DOHH2 (cell line): ENCODE data around the gene FAAP100.

ENCODE experiments used
- H3F3A ChIP-seq: fragments of 200-600 bp; sonication (generic), shearing (Covaris generic); 2 replicates; pipeline ENCODE4 v1.6.0; 2016; ENCODE audit warnings: antibody characterized with exemption, mild to moderate bottlenecking; ENCODE audit not compliant: control insufficient read depth, insufficient read depth
- H3K27ac ChIP-seq: fragments of 200-600 bp; sonication (generic); 2 replicates; pipeline ENCODE4 v1.5.1; 2014; ENCODE audit warnings: low read depth, mild to moderate bottlenecking, low read length, moderate library complexity
- H3K27me3 ChIP-seq: fragments of 200-600 bp; sonication (generic); 2 replicates; pipeline ENCODE4 v1.6.1; 2014; ENCODE audit warnings: mild to moderate bottlenecking, low read length, mixed read lengths; ENCODE audit not compliant: control insufficient read depth
- H3K36me3 ChIP-seq: fragments of 200-600 bp; sonication (generic); 2 replicates; pipeline ENCODE4 v1.6.1; 2014; ENCODE audit warnings: mild to moderate bottlenecking, low read length, moderate library complexity, mixed read lengths; ENCODE audit not compliant: control insufficient read depth
- H3K4me1 ChIP-seq: fragments of 200-600 bp; sonication (generic); 2 replicates; pipeline ENCODE4 v1.6.1; 2014; ENCODE audit warnings: mild to moderate bottlenecking, low read length, mixed read lengths; ENCODE audit not compliant: control insufficient read depth
- H3K4me2 ChIP-seq: fragments of 200-600 bp; sonication (generic); 2 replicates; pipeline ENCODE4 v1.6.0; 2014; ENCODE audit warnings: mild to moderate bottlenecking, low read length, moderate library complexity
- H3K4me3 ChIP-seq: fragments of 200-600 bp; sonication (generic); 2 replicates; pipeline ENCODE4 v1.5.1; 2014; ENCODE audit warnings: mild to moderate bottlenecking, low read length, mixed read lengths
- H3K79me2 ChIP-seq: fragments of 200-600 bp; sonication (generic); 2 replicates; pipeline ENCODE4 v1.6.1; 2014; ENCODE audit warnings: mild to moderate bottlenecking, low read length, mixed read lengths; ENCODE audit not compliant: control insufficient read depth
- H3K9me2 ChIP-seq: fragments of 200-600 bp; sonication (generic); replicated peaks from 2 replicates; pipeline ENCODE4 v1.6.1; 2014; ENCODE audit warnings: mild to moderate bottlenecking, low read length, mixed read lengths; ENCODE audit not compliant: control insufficient read depth
- H3K9me3 ChIP-seq: fragments of 200-600 bp; sonication (generic); 2 replicates; pipeline ENCODE4 v1.6.1; 2014; ENCODE audit warnings: antibody characterized with exemption, low read length, mixed read lengths; ENCODE audit not compliant: control insufficient read depth, insufficient read depth
- H4K20me1 ChIP-seq: fragments of 200-600 bp; sonication (generic); 2 replicates; pipeline ENCODE4 v1.6.0; 2014; ENCODE audit warnings: low read depth, mild to moderate bottlenecking, antibody characterized with exemption, low read length, moderate library complexity; ENCODE audit not compliant: control insufficient read depth, insufficient read depth
- EZH2phosphoT487 ChIP-seq: fragments of 200-600 bp; sonication (generic); IDR thresholded peaks from 2 replicates; pipeline ENCODE4 v1.6.1; 2017; ENCODE audit warnings: borderline replicate concordance, mild to moderate bottlenecking, antibody characterized with exemption, low read length, moderate library complexity, mixed read lengths
- TF ChIP-seq, protein P1 (sequence below): fragments of 200-600 bp; sonication (generic); IDR thresholded peaks from one replicate; pipeline ENCODE4 v1.5.1; 2014; ENCODE audit warnings: antibody characterized with exemption, mild to moderate bottlenecking, low read depth, low read length; ENCODE audit not compliant: poor library complexity, severe bottlenecking

FAAP100 gene

DNA sequence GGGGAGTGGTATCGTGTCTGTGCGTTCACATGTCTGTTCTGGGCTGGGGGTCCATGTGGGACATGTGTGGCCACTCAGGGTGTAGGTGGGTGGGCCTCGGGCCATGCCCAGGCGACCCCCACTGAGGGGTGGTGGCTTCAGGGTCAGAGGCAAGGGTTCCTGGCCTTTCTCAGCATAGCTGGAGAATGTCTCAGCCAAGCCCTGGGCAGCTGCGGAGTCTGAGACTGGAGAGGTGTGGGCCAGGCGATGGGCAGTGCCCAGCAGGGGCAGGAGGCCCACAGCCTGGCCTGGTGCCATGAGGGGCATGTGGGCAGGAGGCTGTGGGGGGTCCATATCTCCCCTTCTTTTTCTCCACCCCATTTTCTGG is 22.7 kb downstream of the FAAP100 start:
- Histone ChIP-seq H3K4me1 (peaks cover 8% of the 10 kb centered on the region), H3F3A (no peaks in the 10 kb centered on the region), H3K36me3 (no peaks in the 10 kb centered on the region), H3K9me2 (no peaks in the 10 kb centered on the region), H3K27me3 (peaks cover 2% of the 10 kb centered on the region; the same call in 1 of the 2 replicates), H3K27ac (no peak overlapping the region), H3K4me3 (no peak overlapping the region), H3K4me2 (no peak overlapping the region), H3K9me3 (peaks cover 21% of the 10 kb centered on the region; the same call in 1 of the 2 replicates), H3K79me2 (no peaks in the 10 kb centered on the region), H4K20me1 (no peaks in the 10 kb centered on the region)
- TF ChIP-seq, protein P1, sequence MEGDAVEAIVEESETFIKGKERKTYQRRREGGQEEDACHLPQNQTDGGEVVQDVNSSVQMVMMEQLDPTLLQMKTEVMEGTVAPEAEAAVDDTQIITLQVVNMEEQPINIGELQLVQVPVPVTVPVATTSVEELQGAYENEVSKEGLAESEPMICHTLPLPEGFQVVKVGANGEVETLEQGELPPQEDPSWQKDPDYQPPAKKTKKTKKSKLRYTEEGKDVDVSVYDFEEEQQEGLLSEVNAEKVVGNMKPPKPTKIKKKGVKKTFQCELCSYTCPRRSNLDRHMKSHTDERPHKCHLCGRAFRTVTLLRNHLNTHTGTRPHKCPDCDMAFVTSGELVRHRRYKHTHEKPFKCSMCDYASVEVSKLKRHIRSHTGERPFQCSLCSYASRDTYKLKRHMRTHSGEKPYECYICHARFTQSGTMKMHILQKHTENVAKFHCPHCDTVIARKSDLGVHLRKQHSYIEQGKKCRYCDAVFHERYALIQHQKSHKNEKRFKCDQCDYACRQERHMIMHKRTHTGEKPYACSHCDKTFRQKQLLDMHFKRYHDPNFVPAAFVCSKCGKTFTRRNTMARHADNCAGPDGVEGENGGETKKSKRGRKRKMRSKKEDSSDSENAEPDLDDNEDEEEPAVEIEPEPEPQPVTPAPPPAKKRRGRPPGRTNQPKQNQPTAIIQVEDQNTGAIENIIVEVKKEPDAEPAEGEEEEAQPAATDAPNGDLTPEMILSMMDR: no peak
- TF ChIP-seq EZH2phosphoT487: no peak

DNA sequence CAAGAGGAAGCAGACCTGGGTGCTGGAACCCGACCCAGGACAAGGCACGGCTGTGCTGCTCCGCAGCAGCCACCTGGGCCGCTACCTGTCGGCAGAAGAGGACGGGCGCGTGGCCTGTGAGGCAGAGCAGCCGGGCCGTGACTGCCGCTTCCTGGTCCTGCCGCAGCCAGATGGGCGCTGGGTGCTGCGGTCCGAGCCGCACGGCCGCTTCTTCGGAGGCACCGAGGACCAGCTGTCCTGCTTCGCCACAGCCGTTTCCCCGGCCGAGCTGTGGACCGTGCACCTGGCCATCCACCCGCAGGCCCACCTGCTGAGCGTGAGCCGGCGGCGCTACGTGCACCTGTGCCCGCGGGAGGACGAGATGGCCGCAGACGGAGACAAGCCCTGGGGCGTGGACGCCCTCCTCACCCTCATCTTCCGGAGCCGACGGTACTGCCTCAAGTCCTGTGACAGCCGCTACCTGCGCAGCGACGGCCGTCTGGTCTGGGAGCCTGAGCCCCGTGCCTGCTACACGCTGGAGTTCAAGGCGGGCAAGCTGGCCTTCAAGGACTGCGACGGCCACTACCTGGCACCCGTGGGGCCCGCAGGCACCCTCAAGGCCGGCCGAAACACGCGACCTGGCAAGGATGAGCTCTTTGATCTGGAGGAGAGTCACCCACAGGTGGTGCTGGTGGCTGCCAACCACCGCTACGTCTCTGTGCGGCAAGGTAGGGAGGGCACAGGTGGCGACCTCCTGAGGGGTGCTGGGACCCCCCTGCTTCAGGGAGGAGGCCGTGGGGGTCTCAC is 23.3 kb downstream of the FAAP100 start:
- no peak overlapping the region for H3K27ac ChIP-seq
- no peaks in the 10 kb centered on the region for H4K20me1 ChIP-seq
- no peaks in the 10 kb centered on the region for H3K36me3 ChIP-seq
- no peak overlapping the region for H3K4me3 ChIP-seq
- H3K79me2 ChIP-seq: no peaks in the 10 kb centered on the region
- H3K9me3 ChIP-seq: peaks cover 21% of the 10 kb centered on the region; the same call in 1 of the 2 replicates
- H3K27me3 ChIP-seq: peaks cover 5% of the 10 kb centered on the region; the same call in 1 of the 2 replicates
- H3K9me2 ChIP-seq: no peaks in the 10 kb centered on the region
- peaks cover 6% of the 10 kb centered on the region for H3K4me1 ChIP-seq
- no peaks in the 10 kb centered on the region for H3F3A ChIP-seq
- TF ChIP-seq EZH2phosphoT487: no peak
- TF ChIP-seq, protein P1: no peak
- no peak overlapping the region for H3K4me2 ChIP-seq

DNA sequence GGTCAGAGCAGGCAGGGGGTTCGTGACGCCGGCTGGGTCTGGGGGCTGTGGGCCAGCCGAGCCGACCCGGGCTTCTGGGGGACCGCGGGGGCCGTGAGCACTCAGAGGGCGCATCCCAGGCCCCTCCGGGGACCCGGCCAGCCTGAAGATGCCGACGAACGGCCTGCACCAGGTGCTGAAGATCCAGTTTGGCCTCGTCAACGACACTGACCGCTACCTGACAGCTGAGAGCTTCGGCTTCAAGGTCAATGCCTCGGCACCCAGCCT is 23.8 kb downstream of the FAAP100 start:
- Histone ChIP-seq H3K9me3 (peaks cover 21% of the 10 kb centered on the region; the same call in 1 of the 2 replicates), H4K20me1 (no peaks in the 10 kb centered on the region), H3F3A (no peaks in the 10 kb centered on the region), H3K36me3 (no peaks in the 10 kb centered on the region), H3K79me2 (no peaks in the 10 kb centered on the region), H3K4me1 (peaks cover under 1% of the 10 kb centered on the region), H3K27ac (no peak overlapping the region), H3K4me3 (no peak overlapping the region), H3K4me2 (no peak overlapping the region), H3K9me2 (no peaks in the 10 kb centered on the region), H3K27me3 (peaks cover 5% of the 10 kb centered on the region; the same call in 1 of the 2 replicates)
- TF ChIP-seq, protein P1: no peak
- no peak for TF ChIP-seq EZH2phosphoT487
